GM21528 (cell line): ENCODE data around the gene FCN1.
"Not testable (repeated sequence)": the region's sequence is repeated elsewhere in the genome, so short reads cannot be mapped to it uniquely, and the experiment has no call there.

ENCODE experiments used
- ATAC-seq: cut with Tn5 transposase; IDR thresholded peaks from one replicate; pipeline ENCODE4 v1.9.1; 2021; ENCODE audit warnings: mild to moderate bottlenecking, moderate library complexity; ENCODE audit not compliant: unreplicated experiment, low FRiP score

The FCN1 gene

GRCh38 chr9:134917431-134918373 is at the start of gene FCN1:
FCN1 (minus strand) TSS chr9:134917912; CDS start chr9:134917871, 41 bp downstream.
- ATAC-seq: no peak

- ATAC-seq: no peak
Measured at GRCh38 chr9:134966697-134967546, 49.2 kb upstream of the FCN1 start.

- ATAC-seq: no peak
Measured at GRCh38 chr9:134966270-134966669, 48.6 kb upstream of the FCN1 start.

- no peak for ATAC-seq
Measured at GRCh38 chr9:134965851-134966250, 48.1 kb upstream of the FCN1 start.

- no peak for ATAC-seq
Measured at GRCh38 chr9:134965411-134965810, 47.7 kb upstream of the FCN1 start.

GRCh38 chr9:134964271-134965055 is 46.8 kb upstream of the FCN1 start:
- no peak for ATAC-seq

GRCh38 chr9:134963546-134963945 is 45.8 kb upstream of the FCN1 start:
- no peak for ATAC-seq

- no peak for ATAC-seq
Measured at GRCh38 chr9:134962973-134963364, 45.3 kb upstream of the FCN1 start.

GRCh38 chr9:134962065-134962972 is 44.6 kb upstream of the FCN1 start:
- ATAC-seq: no peak

- ATAC-seq: no peak
Measured at GRCh38 chr9:134961331-134962064, 43.8 kb upstream of the FCN1 start.

GRCh38 chr9:134960701-134961181 is 43.0 kb upstream of the FCN1 start:
- ATAC-seq: no peak

GRCh38 chr9:134959971-134960310 is 42.2 kb upstream of the FCN1 start:
- no peak for ATAC-seq

- ATAC-seq: no peak
Measured at GRCh38 chr9:134959126-134959970, 41.6 kb upstream of the FCN1 start.

GRCh38 chr9:134957945-134958227 is 40.2 kb upstream of the FCN1 start:
- no peak for ATAC-seq

- no peak for ATAC-seq
Measured at GRCh38 chr9:134957165-134957944, 39.6 kb upstream of the FCN1 start.

- not testable (repeated sequence) for ATAC-seq
Measured at GRCh38 chr9:134956387-134956786, 38.7 kb upstream of the FCN1 start.

GRCh38 chr9:134955801-134956200 is 38.1 kb upstream of the FCN1 start:
- no peak for ATAC-seq
